ENCODE data around the gene ZDHHC16.
"Not testable (repeated sequence)": the region's sequence is repeated elsewhere in the genome, so short reads cannot be mapped to it uniquely, and the experiment has no call there.

Gene ZDHHC16

DNA sequence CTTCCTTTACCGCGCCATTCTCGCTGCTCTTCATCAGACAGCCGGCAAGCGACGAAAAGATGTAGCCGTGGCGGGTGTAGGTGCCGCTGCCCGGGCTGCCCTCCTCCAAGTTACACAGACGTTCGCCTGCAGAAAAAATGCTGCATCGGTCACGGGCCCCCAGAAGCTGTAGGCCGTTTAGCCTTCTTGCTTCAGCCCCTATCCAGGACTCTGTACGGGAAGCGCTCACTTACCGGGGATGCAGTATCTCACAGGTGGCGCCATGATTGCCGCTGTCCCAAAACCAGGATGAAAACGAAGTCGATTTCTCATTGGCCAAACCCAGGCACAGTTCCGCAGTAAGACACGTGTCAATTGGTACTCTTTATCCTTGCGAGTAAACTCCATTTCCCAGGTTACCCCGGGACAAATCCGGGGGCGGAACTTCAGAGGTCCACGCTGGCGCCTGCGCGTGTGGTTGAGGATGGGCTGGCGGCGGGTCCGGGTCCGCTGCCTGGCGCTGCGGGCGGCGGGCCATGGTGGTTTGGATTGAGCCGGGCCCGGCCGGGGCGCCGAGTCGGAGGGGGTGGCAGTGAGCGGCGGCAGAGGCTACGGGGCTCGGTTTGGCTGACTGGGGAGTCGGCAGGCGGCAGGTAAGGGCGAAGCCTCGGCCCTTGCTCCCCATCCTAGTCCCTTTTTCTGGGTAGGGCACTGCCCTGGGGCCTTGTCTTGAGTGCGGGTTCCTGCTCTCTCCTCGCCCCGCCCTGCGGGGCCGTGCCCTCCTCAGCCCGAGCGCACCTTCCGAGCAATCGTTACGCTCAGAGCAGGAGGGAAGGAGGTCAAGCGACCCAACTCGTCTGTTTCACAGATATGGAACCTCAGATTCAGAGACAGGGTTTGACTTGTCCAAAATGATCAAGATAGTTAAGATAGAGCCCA lies at the start of gene ZDHHC16, which contains the start of gene EXOSC1:
TSS of gene ZDHHC16 (plus strand) at position 454 of the 918 bp plus-strand sequence. CDS start 5,501 bp downstream, outside the sequence.
TSS of gene EXOSC1 (minus strand) at position 285 of the 918 bp plus-strand sequence. CDS start at position 264, 21 bp downstream.
- DNase-seq, result peak; percentile 96

DNA sequence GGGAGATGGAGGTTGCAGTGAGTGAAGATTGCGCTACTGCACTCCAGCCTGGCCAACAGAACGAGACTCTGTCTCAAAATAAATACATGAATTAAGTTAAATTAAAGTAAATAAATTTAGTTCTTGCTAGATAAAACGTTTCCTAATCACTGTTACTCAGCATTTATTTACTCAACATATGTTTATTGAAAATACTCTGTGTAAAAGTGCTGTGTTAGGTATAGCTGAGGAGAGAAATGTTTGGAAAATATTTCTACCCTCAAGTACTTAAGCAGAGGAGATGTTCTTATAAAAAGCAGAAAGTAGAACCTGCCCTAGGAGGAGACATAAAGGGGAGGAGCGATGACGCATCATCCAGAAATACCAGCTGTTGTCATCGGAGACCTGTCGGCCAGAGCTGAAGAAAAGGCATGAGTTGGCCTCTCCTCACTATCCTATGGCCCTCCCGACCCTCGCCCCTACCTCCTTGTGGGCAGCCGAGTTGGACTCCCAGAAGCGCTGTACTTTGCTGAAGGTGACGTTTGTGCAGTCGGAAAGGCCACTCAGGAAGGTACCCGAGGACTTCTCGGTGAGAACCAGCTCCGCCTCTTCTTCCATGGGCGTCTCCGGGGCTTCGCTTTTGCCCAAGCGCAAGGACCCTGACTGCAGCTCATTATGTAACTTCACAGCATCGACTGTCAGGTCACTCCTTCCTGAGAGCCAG lies 46.0 kb upstream of the ZDHHC16 start:
- peak; percentile 63 for DNase-seq

GRCh38 chr10:97400665-97401454 lies 45.1 kb upstream of the ZDHHC16 start, which contains the start of gene RRP12:
RRP12 (minus strand) TSS chr10:97401340; CDS start chr10:97401231, 109 bp downstream.
- DNase-seq, result peak; percentile 99

DNA sequence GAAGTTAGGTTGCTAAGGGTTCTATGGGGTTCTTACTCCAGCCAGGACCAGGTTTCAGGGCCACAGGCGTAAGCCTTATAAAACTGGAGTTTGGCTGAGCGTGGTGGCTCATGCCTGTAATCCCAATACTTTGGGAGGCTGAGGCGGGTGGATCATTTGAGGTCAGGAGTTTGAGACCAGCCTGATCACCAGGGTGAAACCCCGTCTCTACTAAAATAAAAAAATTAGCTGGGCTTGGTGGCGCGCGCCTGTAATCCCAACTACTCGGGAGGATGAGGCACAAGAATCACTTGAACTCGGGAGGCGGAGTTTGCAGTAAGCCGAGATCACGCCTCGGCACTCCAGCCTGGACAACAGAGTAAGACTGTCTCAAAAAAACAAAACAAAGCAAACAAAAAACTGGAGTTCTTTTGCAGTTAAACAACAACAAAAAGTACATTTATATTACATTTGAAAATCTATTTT lies 44.5 kb upstream of the ZDHHC16 start:
- no peak for DNase-seq

GRCh38 chr10:97404044-97404443 lies 41.9 kb upstream of the ZDHHC16 start:
- DNase-seq, result no peak

GRCh38 chr10:97406064-97406463 lies 39.9 kb upstream of the ZDHHC16 start:
- DNase-seq, result no peak

DNA sequence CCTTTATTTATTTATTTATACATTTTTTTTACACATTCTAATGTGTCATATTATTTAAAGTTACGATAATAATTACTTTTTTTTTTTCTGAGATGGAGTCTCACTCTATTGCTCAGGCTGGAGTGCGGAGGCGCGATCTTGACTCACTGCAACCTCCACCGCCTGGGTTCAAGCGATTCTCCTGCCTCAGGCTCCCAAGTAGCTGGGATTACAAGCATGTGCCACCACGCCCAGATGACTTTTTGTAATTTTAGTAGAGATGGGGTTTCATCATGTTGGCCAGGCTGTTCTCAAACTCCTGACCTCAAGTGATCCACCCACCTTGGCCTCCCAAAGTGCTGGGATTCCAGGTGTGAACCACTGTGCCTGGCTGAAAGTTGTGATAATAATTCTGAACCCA lies 39.5 kb upstream of the ZDHHC16 start:
- not testable (repeated sequence) for DNase-seq

DNA sequence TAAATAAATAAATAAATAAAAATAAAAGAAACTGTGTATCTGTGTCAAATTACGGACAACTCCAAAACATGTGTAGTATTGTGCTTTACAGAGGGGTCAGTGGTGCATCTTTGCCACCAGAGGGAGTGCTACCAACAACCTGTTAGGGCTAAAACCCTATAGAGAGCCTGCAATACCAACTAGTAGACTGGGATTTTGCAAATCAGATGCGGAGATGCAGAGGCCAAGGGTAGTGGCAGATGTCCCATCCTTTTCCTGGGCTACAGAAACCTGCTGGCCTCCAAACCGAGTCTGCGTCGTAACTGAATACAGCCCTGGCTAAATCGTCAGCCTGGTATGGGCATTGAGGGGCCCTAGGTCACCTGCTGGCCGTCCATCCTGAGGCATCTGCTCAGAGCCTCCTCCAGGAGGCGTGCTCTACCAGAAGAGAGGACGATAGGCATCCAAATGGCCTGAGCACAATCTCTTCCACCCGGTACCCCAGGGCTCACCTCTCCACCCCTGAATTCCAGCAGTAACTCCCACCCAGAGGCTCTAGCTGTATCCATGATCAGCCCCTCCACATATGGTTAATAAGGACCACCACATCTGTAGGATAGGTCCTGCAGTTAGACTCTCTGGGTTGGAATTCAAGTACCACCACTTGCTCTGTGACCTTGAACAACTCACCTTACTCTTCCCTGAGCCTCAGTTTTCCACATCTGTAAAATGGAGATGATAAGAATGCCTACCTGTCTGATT lies 38.6 kb upstream of the ZDHHC16 start:
- peak; percentile 93 for DNase-seq

- no peak for DNase-seq
Observed at GRCh38 chr10:97407952-97408248, 38.1 kb upstream of the ZDHHC16 start.

- DNase-seq, result no peak
Observed at GRCh38 chr10:97408496-97408992, 37.4 kb upstream of the ZDHHC16 start.

DNA sequence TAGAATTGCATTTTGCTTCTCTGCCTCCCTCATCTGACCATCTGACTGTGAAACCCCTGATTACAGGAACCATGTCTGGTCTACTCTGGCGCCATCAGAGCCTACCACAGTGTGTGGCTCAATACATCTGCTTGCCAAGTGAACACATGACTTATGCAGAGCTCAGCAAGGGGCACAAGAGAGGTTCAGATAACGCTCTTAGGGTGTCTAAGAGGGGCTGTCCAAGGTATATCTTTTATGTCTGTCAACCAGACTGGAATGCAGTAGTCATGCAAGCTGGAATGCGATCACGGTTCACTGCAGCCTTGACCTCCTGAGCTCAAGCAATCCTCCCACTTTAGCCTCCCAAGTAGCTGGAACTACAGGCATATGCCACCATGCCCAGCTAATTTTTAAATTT lies 34.6 kb upstream of the ZDHHC16 start:
- no peak for DNase-seq

DNA sequence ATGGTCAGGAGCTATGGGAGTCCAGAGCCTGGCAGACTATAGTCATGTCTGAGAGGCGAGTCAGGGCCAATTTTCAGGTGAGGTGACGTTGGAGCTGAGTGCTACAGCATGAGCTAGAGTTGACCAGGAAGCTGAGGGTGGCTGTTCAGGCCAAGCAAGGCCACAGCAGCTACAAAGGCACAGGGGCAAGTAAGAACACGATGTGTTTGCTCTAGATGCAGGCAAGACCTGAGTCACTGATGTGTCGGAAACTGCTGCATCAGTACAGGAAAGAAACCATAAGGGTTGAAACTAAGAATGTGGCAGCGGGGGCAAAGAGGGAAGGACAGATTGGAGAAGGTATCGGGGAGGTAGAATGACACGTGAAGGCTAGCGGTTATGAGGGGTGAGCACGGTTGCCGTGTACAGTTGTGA lies 33.1 kb upstream of the ZDHHC16 start:
- no peak for DNase-seq

- DNase-seq, result no peak
Observed at GRCh38 chr10:97416565-97416964, 29.4 kb upstream of the ZDHHC16 start.

GRCh38 chr10:97423757-97424098 lies 22.2 kb upstream of the ZDHHC16 start:
- not testable (repeated sequence) for DNase-seq

DNA sequence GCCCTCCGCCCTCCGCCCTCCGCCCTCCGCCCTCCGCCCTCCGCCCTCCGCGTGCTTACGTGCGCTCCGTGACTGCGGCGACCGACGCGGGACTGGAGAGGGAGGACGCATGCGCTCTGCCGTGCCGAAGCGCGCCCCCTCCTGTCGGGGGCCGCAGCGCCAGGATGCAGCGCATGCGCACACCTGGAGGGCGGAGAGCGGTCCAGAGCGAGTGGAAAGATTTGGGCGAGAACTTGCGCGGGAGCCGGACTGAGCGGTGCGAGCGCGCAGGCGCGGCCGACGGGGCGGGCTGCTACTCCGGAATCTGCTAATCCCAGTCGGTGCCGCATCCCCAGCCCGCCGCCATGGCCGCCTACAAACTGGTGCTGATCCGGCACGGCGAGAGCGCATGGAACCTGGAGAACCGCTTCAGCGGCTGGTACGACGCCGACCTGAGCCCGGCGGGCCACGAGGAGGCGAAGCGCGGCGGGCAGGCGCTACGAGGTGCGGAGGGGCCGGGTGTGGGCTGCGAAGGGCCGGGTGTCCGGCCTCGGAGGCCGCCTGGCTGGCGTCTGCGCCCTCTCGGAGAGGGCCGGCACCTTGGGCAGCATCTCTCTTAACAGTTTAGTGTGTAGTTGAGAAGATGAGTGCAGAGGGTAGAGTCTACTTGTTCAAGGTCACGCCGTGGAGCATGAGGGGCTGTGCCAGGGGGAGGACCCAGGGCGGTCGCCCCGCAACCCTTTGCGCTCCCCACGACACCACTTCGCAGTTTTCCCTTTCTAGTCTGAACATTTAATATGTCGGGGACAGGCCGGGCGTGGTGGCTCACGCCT lies 19.8 kb upstream of the ZDHHC16 start, which contains the start of gene PGAM1:
TSS of gene PGAM1 (plus strand) at position 228 of the 812 bp plus-strand sequence. CDS start at position 345, 117 bp downstream.
- peak; percentile 95 for DNase-seq

GRCh38 chr10:97426776-97427570 lies 19.0 kb upstream of the ZDHHC16 start:
- DNase-seq, result peak; percentile 23

- peak; percentile 39 for DNase-seq
Observed at GRCh38 chr10:97427571-97428179, 18.3 kb upstream of the ZDHHC16 start.

DNA sequence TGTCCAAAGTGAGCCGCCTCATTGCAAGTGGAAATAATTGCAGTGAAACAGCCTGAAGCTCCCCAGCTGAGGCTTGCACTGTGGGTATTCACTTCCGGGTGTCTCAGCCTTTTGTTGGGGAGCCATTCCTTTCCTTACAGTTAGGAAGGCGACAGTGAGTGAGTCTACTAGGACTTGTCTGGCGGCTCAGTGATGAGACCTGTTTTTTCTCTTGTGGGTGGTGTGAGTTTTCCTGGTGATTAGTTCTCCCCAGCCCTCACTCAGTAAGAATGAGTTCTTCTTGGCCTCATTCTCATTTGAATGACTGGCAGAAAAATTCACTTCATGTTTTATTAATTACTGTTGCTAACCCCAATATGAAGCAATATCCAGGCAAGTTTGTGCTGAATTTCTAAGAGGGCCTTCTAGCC lies 17.4 kb upstream of the ZDHHC16 start:
- no peak for DNase-seq

DNA sequence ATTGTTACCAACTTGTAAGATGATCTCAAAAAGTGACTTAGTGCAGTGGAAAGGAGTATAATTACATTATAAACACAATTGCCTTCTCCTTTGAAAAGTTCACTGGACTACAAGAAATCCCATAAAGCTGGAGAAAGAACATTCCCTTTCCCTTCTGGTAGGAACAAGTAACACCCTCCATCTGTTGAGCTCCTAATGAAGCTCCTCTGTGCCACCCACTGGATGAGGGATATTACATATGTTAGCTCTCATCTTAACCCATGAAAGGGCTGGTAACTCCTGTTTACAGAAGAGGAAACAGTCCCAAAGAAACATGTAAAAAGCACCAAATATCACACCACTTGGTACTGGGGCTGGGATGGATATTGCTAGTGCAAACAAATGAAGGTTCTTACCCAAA lies 11.9 kb upstream of the ZDHHC16 start:
- peak; percentile 62 for DNase-seq

- DNase-seq, result no peak
Observed at GRCh38 chr10:97434557-97434956, 11.4 kb upstream of the ZDHHC16 start.
